Measurements from ENCODE around the gene ACBD5.

ACBD5 gene

GRCh38 chr10:27207350-27207749 is 33.2 kb downstream of the ACBD5 start:
- H2BK5ac ChIP-seq (ENCODE audit: low read length): no peak overlapping the region
- H2BK15ac ChIP-seq (ENCODE audit: low read length): no peak overlapping the region
- H3K79me1 ChIP-seq (ENCODE audit: low read depth, low read length): no peaks in the 10 kb centered on the region
- DNase-seq (ENCODE audit: low spot score): no peak
- H3K9ac ChIP-seq (ENCODE audit: low read depth, low read length, poor library complexity): no peak overlapping the region
- H3K36me3 ChIP-seq (replicated peaks in 1 of 2; ENCODE audit: control insufficient read depth in 2 of 2, insufficient read depth in 2 of 2, low read length in 2 of 2): peaks cover 5 to 89% of the 10 kb centered on the region in 2 donors
- no peaks in the 10 kb centered on the region for H3K4me1 ChIP-seq (ENCODE audit: control insufficient read depth in 2 of 2, insufficient read depth in 1 of 2, low read depth in 1 of 2, low read length in 2 of 2)
- H3K18ac ChIP-seq (ENCODE audit: low read length): no peak overlapping the region
- H3K23ac ChIP-seq (ENCODE audit: low read depth, low read length, poor library complexity): no peak overlapping the region
- no peak overlapping the region for H2BK120ac ChIP-seq (ENCODE audit: low read depth, low read length)
- H3K14ac ChIP-seq (ENCODE audit: low read length): no peak overlapping the region
- no peak overlapping the region for H3K4me3 ChIP-seq (ENCODE audit: low read length in 2 of 2)
- H3K27ac ChIP-seq (replicated peaks; ENCODE audit: low read length): no peak overlapping the region
- H2AK5ac ChIP-seq (ENCODE audit: low read depth, low read length): no peak overlapping the region
- H3K27me3 ChIP-seq (ENCODE audit: control insufficient read depth in 3 of 3, insufficient read depth in 3 of 3, low read depth in 1 of 3, low read length in 3 of 3): no peaks in the 10 kb centered on the region
- H3K4ac ChIP-seq (ENCODE audit: low read length): no peak overlapping the region
- no peak overlapping the region for H4K8ac ChIP-seq (ENCODE audit: low read depth, low read length)
- H2AFZ ChIP-seq (ENCODE audit: low read length): no peak overlapping the region
- no peak overlapping the region for H2BK12ac ChIP-seq (ENCODE audit: low read length)
- no peak overlapping the region for H4K91ac ChIP-seq (ENCODE audit: low read depth, low read length, poor library complexity)
- WGBS, 2 donors (ENCODE audit: extremely low coverage in 2 of 2, insufficient read length in 2 of 2, insufficient replicate concordance in 1 of 2): no CpG with 5 or more reads among the region's 2 CpGs
- H3K9me3 ChIP-seq (replicated peaks in 1 of 2; ENCODE audit: control insufficient read depth in 2 of 2, insufficient read depth in 1 of 2, low read depth in 1 of 2, low read length in 2 of 2): no peaks in the 10 kb centered on the region
- H3K4me2 ChIP-seq (ENCODE audit: insufficient read depth, low read length, poor library complexity, severe bottlenecking): no peak overlapping the region

- Histone ChIP-seq H3K18ac (ENCODE audit: low read length) (no peak overlapping the region), H3K23ac (ENCODE audit: low read depth, low read length, poor library complexity) (no peak overlapping the region), H2AK5ac (ENCODE audit: low read depth, low read length) (no peak overlapping the region), H3K9ac (ENCODE audit: low read depth, low read length, poor library complexity) (no peak overlapping the region), H3K4me2 (ENCODE audit: insufficient read depth, low read length, poor library complexity, severe bottlenecking) (no peak overlapping the region), H3K4me3 (ENCODE audit: low read length in 2 of 2) (no peak overlapping the region), H3K27ac (replicated peaks; ENCODE audit: low read length) (no peak overlapping the region), H3K4me1 (ENCODE audit: control insufficient read depth in 2 of 2, insufficient read depth in 1 of 2, low read depth in 1 of 2, low read length in 2 of 2) (no peaks in the 10 kb centered on the region), H3K4ac (ENCODE audit: low read length) (no peak overlapping the region), H3K36me3 (replicated peaks in 1 of 2; ENCODE audit: control insufficient read depth in 2 of 2, insufficient read depth in 2 of 2, low read length in 2 of 2) (peaks cover 5 to 76% of the 10 kb centered on the region in 2 donors), H4K91ac (ENCODE audit: low read depth, low read length, poor library complexity) (no peak overlapping the region), H3K14ac (ENCODE audit: low read length) (no peak overlapping the region), H4K8ac (ENCODE audit: low read depth, low read length) (no peak overlapping the region), H2BK15ac (ENCODE audit: low read length) (no peak overlapping the region), H2BK120ac (ENCODE audit: low read depth, low read length) (no peak overlapping the region), H2BK5ac (ENCODE audit: low read length) (no peak overlapping the region), H2BK12ac (ENCODE audit: low read length) (no peak overlapping the region), H3K79me1 (ENCODE audit: low read depth, low read length) (no peaks in the 10 kb centered on the region), H3K9me3 (replicated peaks in 1 of 2; ENCODE audit: control insufficient read depth in 2 of 2, insufficient read depth in 1 of 2, low read depth in 1 of 2, low read length in 2 of 2) (no peaks in the 10 kb centered on the region), H2AFZ (ENCODE audit: low read length) (no peak overlapping the region), H3K27me3 (ENCODE audit: control insufficient read depth in 3 of 3, insufficient read depth in 3 of 3, low read depth in 1 of 3, low read length in 3 of 3) (no peaks in the 10 kb centered on the region)
- no peak for DNase-seq (ENCODE audit: low spot score)
- WGBS, 2 donors (ENCODE audit: extremely low coverage in 2 of 2, insufficient read length in 2 of 2, insufficient replicate concordance in 1 of 2): no CpG with 5 or more reads among the region's 5 CpGs
Observed at GRCh38 chr10:27203806-27204205, 36.8 kb downstream of the ACBD5 start.

GRCh38 chr10:27197980-27198620 is 42.5 kb downstream of the ACBD5 start:
- Histone ChIP-seq H4K91ac (ENCODE audit: low read depth, low read length, poor library complexity) (no peak overlapping the region), H3K4me1 (ENCODE audit: control insufficient read depth in 2 of 2, insufficient read depth in 1 of 2, low read depth in 1 of 2, low read length in 2 of 2) (no peaks in the 10 kb centered on the region), H2BK5ac (ENCODE audit: low read length) (no peak overlapping the region), H3K4me2 (ENCODE audit: insufficient read depth, low read length, poor library complexity, severe bottlenecking) (no peak overlapping the region), H3K4ac (ENCODE audit: low read length) (no peak overlapping the region), H3K79me1 (ENCODE audit: low read depth, low read length) (no peaks in the 10 kb centered on the region), H3K36me3 (replicated peaks in 1 of 2; ENCODE audit: control insufficient read depth in 2 of 2, insufficient read depth in 2 of 2, low read length in 2 of 2) (peaks cover 0 to 53% of the 10 kb centered on the region in 2 donors), H3K9me3 (replicated peaks in 1 of 2; ENCODE audit: control insufficient read depth in 2 of 2, insufficient read depth in 1 of 2, low read depth in 1 of 2, low read length in 2 of 2) (no peaks in the 10 kb centered on the region), H3K18ac (ENCODE audit: low read length) (no peak overlapping the region), H2BK120ac (ENCODE audit: low read depth, low read length) (no peak overlapping the region), H2BK12ac (ENCODE audit: low read length) (no peak overlapping the region), H4K8ac (ENCODE audit: low read depth, low read length) (no peak overlapping the region), H2AFZ (ENCODE audit: low read length) (no peak overlapping the region), H3K27me3 (ENCODE audit: control insufficient read depth in 3 of 3, insufficient read depth in 3 of 3, low read depth in 1 of 3, low read length in 3 of 3) (no peaks in the 10 kb centered on the region), H3K9ac (ENCODE audit: low read depth, low read length, poor library complexity) (no peak overlapping the region), H2AK5ac (ENCODE audit: low read depth, low read length) (no peak overlapping the region), H2BK15ac (ENCODE audit: low read length) (no peak overlapping the region), H3K23ac (ENCODE audit: low read depth, low read length, poor library complexity) (no peak overlapping the region), H3K14ac (ENCODE audit: low read length) (no peak overlapping the region), H3K4me3 (ENCODE audit: low read length in 2 of 2) (no peak overlapping the region), H3K27ac (replicated peaks; ENCODE audit: low read length) (no peak overlapping the region)
- DNase-seq (ENCODE audit: low spot score): no peak
- WGBS, 2 donors (ENCODE audit: extremely low coverage in 2 of 2, insufficient read length in 2 of 2, insufficient replicate concordance in 1 of 2): no CpG with 5 or more reads among the region's 2 CpGs

- WGBS, 2 donors (ENCODE audit: extremely low coverage in 2 of 2, insufficient read length in 2 of 2, insufficient replicate concordance in 1 of 2): no CpG with 5 or more reads among the region's 3 CpGs
- no peak overlapping the region for H3K27ac ChIP-seq (replicated peaks; ENCODE audit: low read length)
- no peak overlapping the region for H3K14ac ChIP-seq (ENCODE audit: low read length)
- no peak overlapping the region for H3K18ac ChIP-seq (ENCODE audit: low read length)
- no peak overlapping the region for H4K8ac ChIP-seq (ENCODE audit: low read depth, low read length)
- H2BK12ac ChIP-seq (ENCODE audit: low read length): no peak overlapping the region
- H2AFZ ChIP-seq (ENCODE audit: low read length): no peak overlapping the region
- H3K23ac ChIP-seq (ENCODE audit: low read depth, low read length, poor library complexity): no peak overlapping the region
- H3K36me3 ChIP-seq (replicated peaks in 1 of 2; ENCODE audit: control insufficient read depth in 2 of 2, insufficient read depth in 2 of 2, low read length in 2 of 2): peaks cover 1 to 30% of the 10 kb centered on the region in 2 donors
- no peak overlapping the region for H3K4me3 ChIP-seq (ENCODE audit: low read length in 2 of 2)
- H3K79me1 ChIP-seq (ENCODE audit: low read depth, low read length): no peaks in the 10 kb centered on the region
- no peak overlapping the region for H2BK5ac ChIP-seq (ENCODE audit: low read length)
- H2BK15ac ChIP-seq (ENCODE audit: low read length): no peak overlapping the region
- H3K9ac ChIP-seq (ENCODE audit: low read depth, low read length, poor library complexity): no peak overlapping the region
- no peaks in the 10 kb centered on the region for H3K4me1 ChIP-seq (ENCODE audit: control insufficient read depth in 2 of 2, insufficient read depth in 1 of 2, low read depth in 1 of 2, low read length in 2 of 2)
- H4K91ac ChIP-seq (ENCODE audit: low read depth, low read length, poor library complexity): no peak overlapping the region
- DNase-seq (ENCODE audit: low spot score): no peak
- no peak overlapping the region for H3K4ac ChIP-seq (ENCODE audit: low read length)
- H2BK120ac ChIP-seq (ENCODE audit: low read depth, low read length): no peak overlapping the region
- H3K27me3 ChIP-seq (ENCODE audit: control insufficient read depth in 3 of 3, insufficient read depth in 3 of 3, low read depth in 1 of 3, low read length in 3 of 3): no peaks in the 10 kb centered on the region
- H2AK5ac ChIP-seq (ENCODE audit: low read depth, low read length): no peak overlapping the region
- no peaks in the 10 kb centered on the region for H3K9me3 ChIP-seq (replicated peaks in 1 of 2; ENCODE audit: control insufficient read depth in 2 of 2, insufficient read depth in 1 of 2, low read depth in 1 of 2, low read length in 2 of 2)
- H3K4me2 ChIP-seq (ENCODE audit: insufficient read depth, low read length, poor library complexity, severe bottlenecking): no peak overlapping the region
Observed at GRCh38 chr10:27192284-27192683, 48.3 kb downstream of the ACBD5 start.

All from neuronal stem cell (in vitro differentiated cells).